HG03575 (cell line): ENCODE data around the gene ITIH1.
"Not testable (repeated sequence)": the region's sequence is repeated elsewhere in the genome, so short reads cannot be mapped to it uniquely, and the experiment has no call there.

Source experiments
- ATAC-seq: cut with Tn5 transposase; IDR thresholded peaks from one replicate; pipeline ENCODE4 v1.9.1; 2021; ENCODE audit not compliant: unreplicated experiment, insufficient number of reproducible peaks, low FRiP score; ENCODE audit errors: extremely low read depth

Gene ITIH1, protein sequence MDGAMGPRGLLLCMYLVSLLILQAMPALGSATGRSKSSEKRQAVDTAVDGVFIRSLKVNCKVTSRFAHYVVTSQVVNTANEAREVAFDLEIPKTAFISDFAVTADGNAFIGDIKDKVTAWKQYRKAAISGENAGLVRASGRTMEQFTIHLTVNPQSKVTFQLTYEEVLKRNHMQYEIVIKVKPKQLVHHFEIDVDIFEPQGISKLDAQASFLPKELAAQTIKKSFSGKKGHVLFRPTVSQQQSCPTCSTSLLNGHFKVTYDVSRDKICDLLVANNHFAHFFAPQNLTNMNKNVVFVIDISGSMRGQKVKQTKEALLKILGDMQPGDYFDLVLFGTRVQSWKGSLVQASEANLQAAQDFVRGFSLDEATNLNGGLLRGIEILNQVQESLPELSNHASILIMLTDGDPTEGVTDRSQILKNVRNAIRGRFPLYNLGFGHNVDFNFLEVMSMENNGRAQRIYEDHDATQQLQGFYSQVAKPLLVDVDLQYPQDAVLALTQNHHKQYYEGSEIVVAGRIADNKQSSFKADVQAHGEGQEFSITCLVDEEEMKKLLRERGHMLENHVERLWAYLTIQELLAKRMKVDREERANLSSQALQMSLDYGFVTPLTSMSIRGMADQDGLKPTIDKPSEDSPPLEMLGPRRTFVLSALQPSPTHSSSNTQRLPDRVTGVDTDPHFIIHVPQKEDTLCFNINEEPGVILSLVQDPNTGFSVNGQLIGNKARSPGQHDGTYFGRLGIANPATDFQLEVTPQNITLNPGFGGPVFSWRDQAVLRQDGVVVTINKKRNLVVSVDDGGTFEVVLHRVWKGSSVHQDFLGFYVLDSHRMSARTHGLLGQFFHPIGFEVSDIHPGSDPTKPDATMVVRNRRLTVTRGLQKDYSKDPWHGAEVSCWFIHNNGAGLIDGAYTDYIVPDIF

DNA sequence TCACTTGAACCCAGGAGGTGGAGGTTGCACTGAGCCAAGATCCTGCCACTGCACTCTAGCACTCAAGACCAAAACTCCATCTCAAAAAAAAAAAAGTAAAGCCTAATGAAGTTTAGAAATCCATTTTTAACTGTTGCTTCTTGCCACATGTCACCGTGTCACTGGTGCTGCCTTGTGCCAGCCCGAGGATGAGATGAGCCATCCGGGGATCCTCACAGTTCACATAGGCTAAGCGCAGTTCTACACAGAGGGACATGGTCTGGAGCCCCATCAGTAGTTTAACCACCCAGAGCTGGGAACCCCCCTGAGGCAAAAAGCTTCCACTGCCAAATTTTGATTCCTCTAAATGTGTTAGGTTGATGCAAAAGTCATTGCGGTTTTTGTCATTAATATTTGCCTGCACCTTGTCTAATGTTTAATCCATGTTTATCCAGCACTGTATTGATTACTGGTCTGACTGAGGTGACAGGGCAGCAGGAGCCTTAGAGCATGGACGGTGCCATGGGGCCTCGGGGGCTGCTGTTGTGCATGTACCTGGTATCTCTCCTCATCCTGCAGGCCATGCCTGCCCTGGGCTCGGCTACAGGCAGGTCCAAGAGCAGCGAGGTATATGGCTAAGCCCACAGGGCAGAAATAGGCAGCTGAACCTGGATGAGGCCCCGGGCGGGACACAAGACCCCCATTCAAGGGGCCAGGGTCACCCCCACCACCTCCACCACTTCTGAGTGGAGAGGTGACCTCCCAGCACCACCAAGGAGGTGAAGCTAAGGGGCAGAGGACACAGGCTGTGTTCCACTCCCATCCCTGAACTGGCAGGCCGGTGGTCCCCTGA lies at the start of gene ITIH1:
Gene ITIH1 (plus strand): TSS at position 473 of the 832 bp plus-strand sequence. CDS start 17 bp downstream, at position 490.
- no peak for ATAC-seq

DNA sequence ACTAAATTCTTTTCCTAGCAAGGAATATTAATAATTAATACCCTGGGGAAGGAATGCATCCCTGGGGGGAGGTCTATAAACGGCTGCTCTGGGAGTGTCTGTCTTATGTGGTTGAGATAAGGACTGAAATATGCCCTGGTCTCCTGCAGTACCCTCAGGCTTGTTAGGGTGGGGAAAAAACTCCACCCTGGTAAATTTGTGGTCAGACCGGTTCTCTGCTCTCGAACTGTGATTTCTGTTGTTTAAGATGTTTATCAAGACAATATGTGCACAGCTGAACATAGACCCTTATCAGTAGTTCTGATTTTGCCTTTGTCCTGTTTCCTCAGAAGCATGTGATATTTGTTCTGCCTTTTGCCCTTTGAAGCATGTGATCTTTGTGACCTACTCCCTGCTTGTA lies 48.6 kb upstream of the ITIH1 start:
- not testable (repeated sequence) for ATAC-seq

DNA sequence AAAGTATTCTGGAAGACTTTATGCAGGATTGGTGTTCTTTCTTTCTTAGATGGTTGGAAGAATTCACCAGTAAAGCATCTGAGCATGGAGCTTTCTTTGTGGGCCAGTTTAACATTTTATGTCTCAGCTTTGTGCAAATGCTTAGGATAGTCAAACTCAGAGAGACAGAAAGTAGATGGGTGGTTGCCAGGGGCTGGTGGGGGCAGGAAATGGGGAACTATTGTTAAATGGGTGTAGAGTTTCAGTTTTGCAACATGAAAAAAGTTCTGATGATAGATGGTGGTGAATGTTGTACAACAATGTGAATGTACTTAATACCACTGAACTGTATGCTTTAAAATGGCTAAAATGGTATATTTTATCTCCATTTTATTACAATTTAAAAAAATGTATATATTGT lies 46.7 kb upstream of the ITIH1 start:
- no peak for ATAC-seq

DNA sequence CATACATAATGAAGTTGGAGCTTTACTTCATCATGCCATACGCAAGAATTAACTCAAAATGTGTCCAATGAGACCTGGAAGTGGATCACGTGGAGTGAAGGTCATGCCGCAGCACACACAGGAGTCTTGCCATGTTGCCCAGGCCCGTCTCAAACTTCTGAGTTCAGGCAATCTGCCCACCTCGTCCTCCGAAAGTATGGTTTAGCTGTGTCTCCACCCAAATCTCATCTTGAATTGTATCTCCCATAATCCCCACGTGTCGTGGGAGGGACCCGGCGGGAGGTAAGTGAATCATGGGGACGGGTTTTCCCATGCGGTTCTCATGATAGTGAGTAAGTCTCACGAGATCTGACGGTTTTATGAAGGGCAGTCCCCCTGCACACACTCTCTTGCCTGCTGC lies 45.8 kb upstream of the ITIH1 start:
- no peak for ATAC-seq

DNA sequence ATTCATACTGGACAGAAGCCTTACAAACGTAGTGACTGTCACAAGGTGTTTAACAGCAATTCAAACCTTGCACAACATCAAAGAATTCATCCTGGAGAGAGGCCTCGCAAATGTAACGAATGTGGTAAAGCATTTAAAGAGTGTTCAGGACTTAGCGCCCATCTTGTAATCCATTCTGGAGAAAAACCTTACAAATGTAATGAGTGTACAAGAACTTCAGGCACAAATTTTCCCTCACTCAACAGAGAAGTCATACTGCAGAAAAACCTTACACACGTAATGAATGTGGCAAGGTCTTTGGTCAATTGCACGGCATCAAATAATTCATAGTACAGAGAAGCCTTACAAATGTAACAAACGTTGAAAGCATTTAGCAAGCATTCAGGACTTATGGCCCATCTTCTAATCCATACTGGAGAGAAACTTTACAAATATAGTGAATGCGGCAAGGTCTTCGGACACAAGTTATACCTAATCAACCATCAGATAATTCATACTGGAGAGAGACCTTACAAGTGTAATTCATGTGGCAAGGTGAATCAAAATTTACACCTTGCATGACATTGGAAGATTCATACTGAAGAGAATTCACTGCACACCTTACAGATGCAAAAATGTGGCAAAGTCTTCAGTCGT lies 44.0 kb upstream of the ITIH1 start:
- no peak for ATAC-seq

DNA sequence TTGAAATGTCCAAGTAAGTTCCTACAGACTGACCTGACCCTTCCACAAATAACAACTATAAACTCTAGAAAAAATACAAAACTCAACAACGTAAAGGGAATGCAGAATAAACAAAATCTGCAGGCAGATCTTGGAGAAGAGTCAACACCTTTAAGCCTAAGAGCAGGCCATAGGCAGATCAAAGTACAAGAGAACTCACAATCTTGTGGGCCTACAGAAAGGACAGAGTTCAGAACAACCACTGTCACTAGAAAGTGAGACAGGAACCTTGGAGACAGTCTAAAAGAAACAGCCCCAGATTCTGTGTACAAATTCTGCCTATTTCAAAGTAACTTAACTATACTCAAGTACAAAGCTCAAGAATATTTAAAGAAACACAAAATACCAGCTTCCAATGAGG lies 37.7 kb upstream of the ITIH1 start:
- no peak for ATAC-seq

DNA sequence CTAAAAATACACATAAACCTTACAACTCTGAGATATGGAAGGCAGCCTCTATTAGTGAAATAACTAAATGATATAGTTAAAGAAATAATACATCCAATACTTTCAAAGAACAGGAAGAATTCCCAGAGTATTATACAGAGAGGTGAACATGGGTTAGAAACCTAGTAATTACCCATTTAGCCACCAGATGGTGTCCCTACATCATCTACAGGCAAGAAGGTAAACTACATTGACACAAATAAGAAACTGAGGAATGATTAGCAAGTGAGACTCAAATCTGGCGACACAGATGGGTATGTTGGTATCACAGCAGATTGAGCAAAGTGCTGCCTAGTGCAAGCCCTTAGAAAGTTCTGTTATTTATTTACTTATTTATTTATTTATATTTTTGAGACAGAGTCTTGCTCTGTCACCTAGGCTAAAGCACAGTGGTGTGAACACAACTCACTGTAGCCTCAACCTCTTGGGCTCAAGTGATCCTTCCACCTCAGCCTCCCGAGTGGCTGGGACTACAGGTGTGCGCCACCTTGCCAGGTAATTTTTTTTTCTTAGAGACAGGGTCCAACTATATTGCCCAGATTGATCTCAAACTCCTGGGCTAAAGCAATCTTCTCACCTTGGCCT lies 34.9 kb upstream of the ITIH1 start:
- ATAC-seq: no peak

DNA sequence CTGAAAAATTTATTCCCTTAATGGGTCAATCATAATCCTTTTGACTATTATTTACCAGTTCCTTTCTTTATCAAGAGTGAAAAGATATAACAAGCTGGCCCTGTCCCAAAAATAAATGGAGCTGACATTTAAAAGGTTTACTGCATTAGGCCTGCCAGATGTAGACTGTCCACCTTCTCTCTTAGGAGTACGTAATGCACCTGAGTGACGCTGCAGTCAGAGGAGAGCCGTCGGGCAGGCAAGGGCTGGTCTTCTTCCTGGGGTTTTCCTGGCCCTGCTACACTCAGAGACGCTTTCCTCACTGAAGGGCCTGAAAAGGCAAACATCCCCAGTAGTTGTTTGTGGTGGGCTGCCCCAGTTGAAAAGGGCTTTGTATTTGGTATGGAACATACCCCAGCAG lies 34.2 kb upstream of the ITIH1 start:
- ATAC-seq: no peak

DNA sequence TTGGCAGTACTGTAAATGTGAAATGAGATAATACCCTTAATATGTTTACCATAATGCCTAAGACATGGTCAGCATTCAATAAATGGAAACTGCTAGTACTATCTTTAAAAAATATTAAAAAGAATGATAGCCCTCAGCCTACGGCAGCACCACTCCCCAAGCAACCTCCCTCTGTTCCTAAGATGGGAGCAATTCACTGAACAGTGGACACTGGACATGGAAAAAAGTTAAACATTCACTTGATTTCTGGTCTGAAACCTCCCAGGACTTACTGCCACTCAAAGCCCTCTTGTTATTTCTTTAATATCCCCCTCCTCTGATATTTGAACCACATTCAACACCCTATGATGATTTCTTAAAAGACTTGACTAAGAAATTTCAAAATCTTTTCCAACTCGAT lies 33.7 kb upstream of the ITIH1 start:
- no peak for ATAC-seq

DNA sequence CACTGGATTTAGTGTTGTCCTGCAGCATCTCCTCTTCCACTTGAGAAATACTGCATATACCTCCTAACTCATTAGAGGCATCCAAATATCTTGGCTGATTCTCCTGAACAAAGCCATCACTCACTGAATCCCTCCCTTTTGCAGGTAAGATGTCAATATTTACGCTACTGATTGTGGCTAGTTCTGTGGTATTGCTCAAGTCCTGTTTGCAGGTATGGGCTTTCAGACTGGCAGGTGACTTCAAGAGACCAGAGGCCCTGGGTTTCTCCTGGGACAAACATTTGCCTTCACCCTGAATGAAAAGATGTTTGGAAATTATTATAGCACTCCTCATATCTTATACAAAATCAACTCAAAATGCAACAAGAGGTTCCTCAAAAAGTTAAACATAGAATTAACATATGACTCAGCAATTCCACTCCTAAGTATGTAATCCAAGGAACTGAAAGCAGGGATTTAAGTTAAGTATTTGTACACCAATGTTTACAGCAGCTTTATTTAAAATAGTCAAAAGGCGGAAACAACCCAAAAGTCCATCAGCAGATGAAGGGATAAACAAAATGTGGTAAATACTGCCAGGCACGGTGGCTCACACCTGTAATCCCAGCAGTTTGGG lies 25.2 kb upstream of the ITIH1 start:
- ATAC-seq: no peak

DNA sequence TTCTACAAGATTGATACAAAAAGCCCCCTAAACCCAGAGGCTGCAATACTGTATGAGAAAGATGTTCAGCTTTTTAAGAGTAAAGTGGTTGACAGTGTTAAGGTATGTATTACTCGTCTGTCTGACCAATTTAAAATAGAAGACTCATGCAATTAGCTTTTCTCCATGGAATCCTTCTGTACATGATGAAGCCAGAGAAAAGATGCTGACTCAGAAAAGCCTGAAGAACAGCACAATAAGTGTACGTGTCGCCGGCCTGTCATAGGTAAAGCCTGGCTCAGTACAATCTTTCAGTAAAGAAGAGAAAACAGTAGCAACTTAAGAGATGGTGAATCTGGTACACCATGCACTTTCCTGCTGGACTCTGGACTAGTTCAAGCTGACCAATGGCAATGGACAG lies 23.0 kb upstream of the ITIH1 start:
- ATAC-seq: no peak

DNA sequence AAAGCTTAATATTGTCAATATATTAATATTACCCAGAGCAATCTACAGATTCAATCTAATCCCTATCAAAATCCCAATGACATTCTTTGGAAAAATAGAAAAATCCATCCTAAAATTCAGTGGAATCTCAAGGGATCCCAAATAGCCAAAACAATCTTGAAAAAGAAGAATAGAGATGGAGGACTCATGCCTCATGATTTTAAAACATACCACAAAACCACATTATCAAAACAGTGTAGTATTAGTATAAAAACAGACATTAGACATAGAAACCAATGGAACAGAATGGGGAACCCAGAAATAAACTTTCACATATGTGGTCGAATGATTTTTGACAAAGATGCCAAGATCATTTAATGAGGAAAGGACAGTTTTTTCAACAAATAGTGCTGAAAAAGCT lies 21.3 kb upstream of the ITIH1 start:
- no peak for ATAC-seq

DNA sequence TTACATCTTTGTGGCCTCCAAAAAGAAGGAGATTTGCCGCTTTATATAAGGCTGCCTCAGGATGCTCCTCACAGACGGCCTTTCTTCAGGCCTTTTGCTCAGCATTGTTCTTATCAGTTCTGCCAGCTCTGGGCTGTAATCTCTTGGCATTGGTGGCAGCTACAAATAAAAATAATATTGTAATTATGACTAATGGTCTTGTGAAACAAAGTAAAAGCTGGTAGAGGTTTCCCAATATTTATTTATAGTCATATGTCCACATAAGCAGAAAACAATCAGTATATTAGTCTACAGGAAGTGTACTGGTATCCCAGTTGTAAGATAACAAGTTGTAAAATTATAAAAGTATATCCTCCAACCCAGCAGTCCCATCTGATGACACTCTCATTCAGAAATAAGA lies 13.9 kb upstream of the ITIH1 start:
- ATAC-seq: no peak

DNA sequence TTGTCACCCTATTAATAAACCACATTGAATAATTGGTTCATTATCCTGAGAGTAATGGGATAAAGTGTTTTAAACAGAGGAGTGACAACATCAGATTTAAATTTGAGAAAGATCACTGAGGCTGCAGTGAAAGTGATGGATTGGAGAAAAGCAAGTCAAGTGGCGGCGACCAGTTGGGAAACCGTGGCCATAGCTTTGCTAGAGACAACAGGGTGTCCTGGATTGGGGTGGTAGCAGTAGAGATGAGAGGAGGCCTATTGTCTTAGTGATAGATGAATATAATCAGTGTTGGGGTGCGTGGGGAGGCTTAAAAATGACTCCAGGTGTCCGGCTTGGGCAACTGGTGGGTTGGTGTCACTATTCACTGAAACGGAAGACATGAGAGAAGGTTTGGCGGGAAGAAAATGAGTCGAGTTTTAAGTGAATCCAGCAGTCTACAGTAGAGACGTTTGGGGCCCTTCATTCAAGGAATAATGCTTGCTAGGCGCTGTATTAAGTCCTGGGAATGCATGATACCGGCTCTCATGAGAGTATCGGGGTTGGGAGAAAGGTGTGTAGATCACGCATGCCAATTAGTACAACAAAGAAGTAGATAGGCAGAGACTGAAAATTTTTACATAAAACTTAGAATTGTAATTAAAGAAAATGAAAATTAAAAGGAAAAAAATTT lies 7.5 kb upstream of the ITIH1 start:
- ATAC-seq: no peak

DNA sequence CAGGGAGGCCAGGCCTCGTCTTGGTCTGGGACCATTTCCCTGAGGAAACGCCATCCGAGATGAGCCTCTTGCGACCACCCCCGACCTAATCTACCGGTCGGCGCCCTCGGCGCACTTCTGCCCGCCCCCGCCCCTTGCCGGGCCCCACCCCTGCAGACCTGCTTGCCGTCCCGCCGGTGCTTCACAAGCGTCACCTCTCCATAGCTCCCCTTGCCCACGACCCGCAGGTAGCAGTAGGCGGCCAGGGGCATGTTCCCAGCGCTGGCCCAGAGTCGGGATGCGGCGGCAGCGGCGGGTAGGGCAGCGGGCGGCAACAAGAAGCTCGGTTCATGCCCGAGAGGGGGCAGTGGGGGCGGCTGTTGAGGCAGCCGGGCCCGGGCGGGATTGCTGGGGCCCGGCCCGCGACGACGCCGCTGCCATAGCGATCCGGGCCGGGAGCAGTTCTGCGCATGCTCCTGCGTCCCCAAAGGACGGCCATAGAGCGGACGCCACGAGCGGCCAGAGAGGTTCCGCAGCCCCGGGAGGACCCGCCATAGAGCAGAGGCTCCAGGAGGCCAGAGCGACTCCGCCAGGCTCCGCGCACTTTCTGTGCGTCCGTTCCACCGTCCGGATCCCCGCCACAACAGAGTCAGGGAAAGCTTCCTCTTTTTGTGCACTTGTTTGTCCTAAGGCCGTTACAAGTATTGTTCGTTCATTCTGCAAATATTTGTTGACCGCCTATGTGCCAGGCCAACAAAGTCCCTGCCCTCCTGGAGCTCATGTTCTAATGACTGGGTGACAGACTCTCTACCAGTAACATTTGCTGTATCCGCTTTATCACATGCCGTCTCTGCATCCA lies 6.7 kb upstream of the ITIH1 start, which contains the start of gene NEK4:
Gene NEK4 (minus strand): TSS at position 445 of the 838 bp plus-strand sequence. CDS start 194 bp downstream, at position 251.
- ATAC-seq: no peak

DNA sequence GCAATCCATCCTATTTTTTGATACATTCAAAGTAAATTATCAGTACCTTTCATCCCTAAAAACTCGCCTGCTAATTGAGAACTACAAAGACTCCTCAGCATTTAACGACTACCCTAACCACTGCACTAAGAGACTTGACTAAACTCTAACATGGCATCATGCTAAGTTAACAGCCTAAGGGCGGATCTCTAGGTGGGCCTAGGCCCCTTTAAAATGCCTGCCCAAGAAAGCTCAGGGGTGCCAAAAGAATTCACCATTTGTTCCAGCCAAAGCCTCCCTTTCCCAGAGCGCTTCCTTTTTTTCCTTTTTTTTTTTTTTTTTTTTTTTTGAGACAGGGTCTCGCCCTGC lies 6.1 kb upstream of the ITIH1 start:
- no peak for ATAC-seq

DNA sequence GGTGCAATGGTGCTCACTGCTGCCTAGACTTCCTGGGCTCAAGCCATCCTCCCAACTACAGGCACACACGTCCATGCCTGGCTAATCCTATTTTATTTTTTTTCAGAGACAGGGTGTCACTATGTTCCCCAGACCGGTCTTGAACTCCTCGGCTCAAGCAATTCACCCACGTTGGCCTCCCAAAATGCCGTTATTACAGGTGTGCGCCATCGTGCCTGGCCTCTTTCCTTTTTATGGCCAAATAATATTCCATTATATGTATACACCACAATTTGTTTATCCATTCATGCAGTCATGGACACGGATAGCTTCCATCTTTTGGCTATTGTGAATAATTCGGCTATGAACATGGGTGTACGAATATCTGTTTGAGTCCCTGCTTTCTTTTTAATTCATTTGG lies 5.7 kb upstream of the ITIH1 start:
- no peak for ATAC-seq
